Smooth muscle cell (in vitro differentiated cells): ENCODE data around the gene SMARCA2. TPM values are rescaled to one million over a fixed set of nuclear protein-coding genes. Genes with fewer than 3 reads are reported as not detected.

ENCODE experiments used
- DNase-seq: peaks from one replicate; lab custom pipeline; 2025; ENCODE audit not compliant: unreplicated experiment; lab: John Stamatoyannopoulos, UW
- H2AFZ ChIP-seq: fragments of 200-600 bp; sonication (generic); 2 replicates; pipeline ENCODE4 v1.6.0; 2016; ENCODE audit warnings: antibody characterized with exemption, low read depth, mild to moderate bottlenecking
- H3F3A ChIP-seq: fragments of 200-600 bp; sonication (generic); 2 replicates; pipeline ENCODE4 v1.6.0; 2017; ENCODE audit warnings: antibody characterized with exemption, low read depth
- H3K27ac ChIP-seq: fragments of 200-600 bp; sonication (generic); 2 replicates; pipeline ENCODE4 v1.5.1; 2016; ENCODE audit warnings: low read depth, mild to moderate bottlenecking
- H3K27me3 ChIP-seq: fragments of 200-600 bp; sonication (generic); 2 replicates; pipeline ENCODE4 v1.6.1; 2016; ENCODE audit warnings: low read depth, mild to moderate bottlenecking
- H3K36me3 ChIP-seq: fragments of 200-600 bp; sonication (generic); 2 replicates; pipeline ENCODE4 v1.5.1; 2016; ENCODE audit warnings: low read depth
- H3K4me1 ChIP-seq: fragments of 200-600 bp; sonication (generic); 2 replicates; pipeline ENCODE4 v1.5.1; 2016; ENCODE audit warnings: low read depth
- H3K4me2 ChIP-seq: fragments of 200-600 bp; sonication (generic); 2 replicates; pipeline ENCODE4 v1.6.0; 2016; ENCODE audit warnings: mild to moderate bottlenecking
- H3K4me3 ChIP-seq: fragments of 200-600 bp; sonication (generic); 2 replicates; pipeline ENCODE4 v1.5.1; 2016; ENCODE audit warnings: mild to moderate bottlenecking
- H3K79me2 ChIP-seq: fragments of 200-600 bp; sonication (generic); 2 replicates; pipeline ENCODE4 v1.6.0; 2016; ENCODE audit warnings: low read depth, mild to moderate bottlenecking
- H3K9ac ChIP-seq: fragments of 200-600 bp; sonication (generic); 2 replicates; pipeline ENCODE4 v1.6.0; 2016; ENCODE audit warnings: low read depth
- H3K9me3 ChIP-seq: fragments of 200-600 bp; sonication (generic); replicated peaks from 2 replicates; pipeline ENCODE4 v1.5.1; 2016; ENCODE audit warnings: low read depth
- H4K20me1 ChIP-seq: fragments of 200-600 bp; sonication (generic); 2 replicates; pipeline ENCODE4 v1.6.0; 2016; ENCODE audit warnings: low read depth
- WGBS: methylation state at CpG from one replicate; pipeline ENCODE4 v1.1.7; 2016; ENCODE audit warnings: low lambda C conversion rate; 5-methylcytosine and 5-hydroxymethylcytosine counted together
- polyA plus RNA-seq: library from polyadenylated mRNA; unstranded; fragments of >200 nt; fragmentation: Nextera tagmentation; extraction: Ambion mirVana; gene quantifications from 2 replicates; pipeline ENCODE4 v1.2.1, GENCODE V29; 2016
- total RNA-seq: library from RNA; depleted of rRNA; stranded (reverse); fragments of >200 nt; gene quantifications from 2 replicates; pipeline ENCODE4 v1.2.3, GENCODE V29; 2014
- TF ChIP-seq, protein P1 (sequence below): fragments of 200-600 bp; sonication (generic); IDR thresholded peaks from 2 replicates; pipeline ENCODE4 v1.5.1; 2017; ENCODE audit warnings: borderline replicate concordance, mild to moderate bottlenecking, antibody characterized with exemption; ENCODE audit not compliant: insufficient read depth, poor library complexity, severe bottlenecking

SMARCA2 gene
- total RNA-seq (61.7 and 70.3 TPM in 2 replicates), polyA plus RNA-seq (27.7 and 29.3 TPM in 2 replicates)

DNA sequence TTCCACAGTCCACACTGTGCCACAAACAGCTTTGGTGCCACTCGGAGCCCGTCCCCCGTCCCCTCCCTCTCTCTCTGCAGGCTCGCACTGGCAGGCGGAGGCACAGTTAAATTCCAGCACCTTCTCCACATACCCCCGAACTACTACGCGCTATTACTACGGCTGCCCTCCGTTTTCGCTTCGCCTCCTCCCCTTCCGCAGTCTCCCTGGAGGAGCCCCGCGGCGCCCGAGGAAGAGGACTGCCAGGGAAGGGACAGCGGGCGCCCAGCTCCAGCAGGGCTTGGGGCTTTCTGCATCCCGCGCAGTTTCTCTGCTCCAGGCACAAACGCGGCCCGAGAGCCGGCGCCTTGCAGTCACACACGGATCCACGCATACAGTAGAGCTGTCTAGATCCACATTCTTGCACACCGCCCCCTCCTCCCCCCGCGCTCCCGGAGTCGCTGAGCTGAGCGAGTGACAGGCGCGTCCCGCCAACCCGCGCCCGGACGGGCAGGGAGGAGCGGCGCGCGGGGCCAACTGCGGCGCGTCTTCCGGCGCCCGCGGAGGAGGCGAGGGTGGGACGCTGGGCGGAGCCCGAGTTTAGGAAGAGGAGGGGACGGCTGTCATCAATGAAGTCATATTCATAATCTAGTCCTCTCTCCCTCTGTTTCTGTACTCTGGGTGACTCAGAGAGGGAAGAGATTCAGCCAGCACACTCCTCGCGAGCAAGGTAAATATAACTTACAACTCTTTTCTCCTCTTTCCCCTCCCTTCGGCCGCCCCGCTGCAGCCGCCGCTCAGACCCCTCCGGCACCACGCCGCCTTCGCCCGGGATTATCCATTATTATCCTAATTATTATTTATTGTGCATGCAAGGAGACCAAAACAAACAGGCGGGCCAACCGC, at the start of gene SMARCA2:
Gene SMARCA2, plus strand, starts transcription at position 652 of the 885 bp plus-strand sequence. CDS start 13,676 bp downstream, outside the sequence.
- Histone ChIP-seq H3K4me2 (peak within 1 kb of the TSS; percentile 93), H3K79me2 (peaks cover 21% of the 10 kb centered on the region), H3K27ac (peak within 1 kb of the TSS; percentile 85), H2AFZ (peak within 1 kb of the TSS; percentile 97), H3F3A (peaks cover 22% of the 10 kb centered on the region), H3K4me1 (peaks cover 16% of the 10 kb centered on the region), H4K20me1 (peaks cover 19% of the 10 kb centered on the region), H3K9ac (peak within 1 kb of the TSS; percentile 85), H3K9me3 (no peaks in the 10 kb centered on the region), H3K4me3 (peak within 1 kb of the TSS; percentile 77), H3K36me3 (no peaks in the 10 kb centered on the region), H3K27me3 (no peaks in the 10 kb centered on the region)
- TF ChIP-seq, protein P1, sequence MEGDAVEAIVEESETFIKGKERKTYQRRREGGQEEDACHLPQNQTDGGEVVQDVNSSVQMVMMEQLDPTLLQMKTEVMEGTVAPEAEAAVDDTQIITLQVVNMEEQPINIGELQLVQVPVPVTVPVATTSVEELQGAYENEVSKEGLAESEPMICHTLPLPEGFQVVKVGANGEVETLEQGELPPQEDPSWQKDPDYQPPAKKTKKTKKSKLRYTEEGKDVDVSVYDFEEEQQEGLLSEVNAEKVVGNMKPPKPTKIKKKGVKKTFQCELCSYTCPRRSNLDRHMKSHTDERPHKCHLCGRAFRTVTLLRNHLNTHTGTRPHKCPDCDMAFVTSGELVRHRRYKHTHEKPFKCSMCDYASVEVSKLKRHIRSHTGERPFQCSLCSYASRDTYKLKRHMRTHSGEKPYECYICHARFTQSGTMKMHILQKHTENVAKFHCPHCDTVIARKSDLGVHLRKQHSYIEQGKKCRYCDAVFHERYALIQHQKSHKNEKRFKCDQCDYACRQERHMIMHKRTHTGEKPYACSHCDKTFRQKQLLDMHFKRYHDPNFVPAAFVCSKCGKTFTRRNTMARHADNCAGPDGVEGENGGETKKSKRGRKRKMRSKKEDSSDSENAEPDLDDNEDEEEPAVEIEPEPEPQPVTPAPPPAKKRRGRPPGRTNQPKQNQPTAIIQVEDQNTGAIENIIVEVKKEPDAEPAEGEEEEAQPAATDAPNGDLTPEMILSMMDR = no peak
- WGBS = under 1% methylated on average over 69 of the region's 71 CpGs
- peak; percentile 89 for DNase-seq

- no peaks in the 10 kb centered on the region for H3K9me3 ChIP-seq
- no peak overlapping the region for H3K27ac ChIP-seq
- H4K20me1 ChIP-seq = no peaks in the 10 kb centered on the region
- no peaks in the 10 kb centered on the region for H3K27me3 ChIP-seq
- no peaks in the 10 kb centered on the region for H3K4me1 ChIP-seq
- no peak overlapping the region for H3K9ac ChIP-seq
- WGBS = 91% methylated on average over 9 of the region's 9 CpGs
- no peak for DNase-seq
- H3K36me3 ChIP-seq = no peaks in the 10 kb centered on the region
- H3K4me3 ChIP-seq = no peak overlapping the region
- no peaks in the 10 kb centered on the region for H3K79me2 ChIP-seq
- no peak overlapping the region for H3K4me2 ChIP-seq
- no peaks in the 10 kb centered on the region for H3F3A ChIP-seq
- no peak overlapping the region for H2AFZ ChIP-seq
- TF ChIP-seq, protein P1 = no peak
Observed at GRCh38 chr9:1966725-1967366, 48.3 kb upstream of the SMARCA2 start.

DNA sequence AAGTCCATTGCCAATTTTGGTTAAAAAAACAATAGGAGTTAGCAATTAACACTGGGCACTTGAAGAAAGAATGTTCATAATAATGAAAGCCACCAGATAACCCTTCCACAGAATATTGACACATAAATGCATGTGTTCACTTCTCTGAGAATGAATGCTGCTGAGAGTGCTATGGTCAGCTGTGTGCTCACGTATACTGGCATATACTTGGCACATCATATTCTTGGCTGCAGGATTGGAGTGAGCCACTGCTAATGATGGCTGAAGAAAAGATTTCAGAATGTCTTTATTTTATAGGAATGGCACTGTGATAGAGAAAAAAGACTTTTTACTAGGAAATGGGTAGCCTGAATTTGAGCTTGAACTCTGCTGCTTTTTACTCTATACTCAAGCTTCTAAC, 46.0 kb upstream of the SMARCA2 start:
- Histone ChIP-seq H3K79me2 (no peaks in the 10 kb centered on the region), H3K4me1 (no peaks in the 10 kb centered on the region), H3F3A (no peaks in the 10 kb centered on the region), H3K36me3 (no peaks in the 10 kb centered on the region), H3K4me3 (no peak overlapping the region), H3K9me3 (no peaks in the 10 kb centered on the region), H3K27me3 (no peaks in the 10 kb centered on the region), H3K9ac (no peak overlapping the region), H4K20me1 (no peaks in the 10 kb centered on the region), H2AFZ (no peak overlapping the region), H3K27ac (no peak overlapping the region), H3K4me2 (no peak overlapping the region)
- no peak for DNase-seq
- 80% methylated on average over 1 of the region's 1 CpG for WGBS
- TF ChIP-seq, protein P1 = no peak
